ENCODE results near the gene PDE3A. TPM values are rescaled to one million over a fixed set of nuclear protein-coding genes. Genes with fewer than 3 reads are reported as not detected.

Gene PDE3A
- total and polyA plus RNA-seq, 4 experiments from 2014 or later: not detected

- ChIA-PET POLR2A (ENCODE audit: partially characterized antibody) (no interaction called here), CTCF (ENCODE audit: partially characterized antibody) (no interaction called here)
- H3K9me3 Mint-ChIP-seq: peaks cover 0 to 5% (median 0%) of the 10 kb centered on the region in 8 donors
- Histone ChIP-seq H3K27ac (ENCODE audit: low read depth, low read length) (no peak within 1 kb of the TSS), H3K27me3 (ENCODE audit: insufficient read depth, low read length) (no peaks in the 10 kb centered on the region), H3K36me3 (ENCODE audit: insufficient read depth, low read length) (no peaks in the 10 kb centered on the region), H3K9me3 (ENCODE audit: control insufficient read depth in 1 of 2, low read length in 2 of 2) (no peaks in the 10 kb centered on the region), H3K4me3 (ENCODE audit: low read length in 2 of 2) (no peak within 1 kb of the TSS), H3K4me1 (ENCODE audit: insufficient read depth, low read length) (no peaks in the 10 kb centered on the region)
- H3K27ac Mint-ChIP-seq: no peak within 1 kb of the TSS
- H3K36me3 Mint-ChIP-seq: no peaks in the 10 kb centered on the region
- intact Hi-C loops (cut with micrococcal nuclease): no loop called here
- H3K27me3 Mint-ChIP-seq: no peaks in the 10 kb centered on the region
- H3K4me3 Mint-ChIP-seq: no peak within 1 kb of the TSS
- no peak for DNase-seq
- no peaks in the 10 kb centered on the region for H3K4me1 Mint-ChIP-seq
Observed at GRCh38 chr12:20695232-20695631, 326.9 kb downstream of the PDE3A start, which contains the start of gene SLCO1C1. Gene SLCO1C1, plus strand, starts transcription at chr12:20695332. Its CDS starts 4,245 bp downstream, at chr12:20699577.

GRCh38 chr12:20696181-20696905 lies 328.0 kb downstream of the PDE3A start:
- Histone ChIP-seq H3K9me3 (ENCODE audit: control insufficient read depth in 1 of 2, low read length in 2 of 2) (no peaks in the 10 kb centered on the region), H3K27ac (ENCODE audit: low read depth, low read length) (no peak overlapping the region), H3K27me3 (ENCODE audit: insufficient read depth, low read length) (no peaks in the 10 kb centered on the region), H3K36me3 (ENCODE audit: insufficient read depth, low read length) (no peaks in the 10 kb centered on the region), H3K4me1 (ENCODE audit: insufficient read depth, low read length) (no peaks in the 10 kb centered on the region), H3K4me3 (ENCODE audit: low read length in 2 of 2) (no peak overlapping the region)
- CTCF ChIA-PET (ENCODE audit: partially characterized antibody): no interaction called here
- no peak for DNase-seq
- H3K36me3 Mint-ChIP-seq: no peaks in the 10 kb centered on the region
- no peaks in the 10 kb centered on the region for H3K27me3 Mint-ChIP-seq
- no peaks in the 10 kb centered on the region for H3K4me1 Mint-ChIP-seq
- H3K9me3 Mint-ChIP-seq: peaks cover 0 to 3% (median 0%) of the 10 kb centered on the region in 8 donors
- intact Hi-C loops (cut with micrococcal nuclease): no loop called here
- POLR2A ChIA-PET (ENCODE audit: partially characterized antibody): no interaction called here
- H3K27ac Mint-ChIP-seq: no peak overlapping the region
- H3K4me3 Mint-ChIP-seq: no peak overlapping the region

- intact Hi-C loops (cut with micrococcal nuclease): no loop called here
- Histone ChIP-seq H3K9me3 (ENCODE audit: control insufficient read depth in 1 of 2, low read length in 2 of 2) (no peaks in the 10 kb centered on the region), H3K4me3 (ENCODE audit: low read length in 2 of 2) (no peak overlapping the region), H3K27me3 (ENCODE audit: insufficient read depth, low read length) (no peaks in the 10 kb centered on the region), H3K27ac (ENCODE audit: low read depth, low read length) (no peak overlapping the region), H3K4me1 (ENCODE audit: insufficient read depth, low read length) (no peaks in the 10 kb centered on the region), H3K36me3 (ENCODE audit: insufficient read depth, low read length) (no peaks in the 10 kb centered on the region)
- H3K36me3 Mint-ChIP-seq: no peaks in the 10 kb centered on the region
- POLR2A ChIA-PET (ENCODE audit: partially characterized antibody): no interaction called here
- CTCF ChIA-PET (ENCODE audit: partially characterized antibody): no interaction called here
- H3K27ac Mint-ChIP-seq: no peak overlapping the region
- no peak overlapping the region for H3K4me3 Mint-ChIP-seq
- H3K4me1 Mint-ChIP-seq: no peaks in the 10 kb centered on the region
- DNase-seq: no peak
- H3K9me3 Mint-ChIP-seq: peaks cover 0 to 2% (median 0%) of the 10 kb centered on the region in 8 donors
- H3K27me3 Mint-ChIP-seq: no peaks in the 10 kb centered on the region
Observed at GRCh38 chr12:20701106-20701505, 332.8 kb downstream of the PDE3A start.

GRCh38 chr12:20704860-20705259 lies 336.5 kb downstream of the PDE3A start:
- Mint-ChIP-seq H3K4me3 (no peak overlapping the region), H3K27me3 (no peaks in the 10 kb centered on the region), H3K9me3 (peaks cover 0 to 3% (median under 1%) of the 10 kb centered on the region in 8 donors), H3K36me3 (no peaks in the 10 kb centered on the region), H3K27ac (no peak overlapping the region), H3K4me1 (no peaks in the 10 kb centered on the region)
- H3K4me3 ChIP-seq (ENCODE audit: low read length in 2 of 2): no peak overlapping the region
- CTCF ChIA-PET (ENCODE audit: partially characterized antibody): no interaction called here
- no peak for DNase-seq
- H3K36me3 ChIP-seq (ENCODE audit: insufficient read depth, low read length): no peaks in the 10 kb centered on the region
- no peak overlapping the region for H3K27ac ChIP-seq (ENCODE audit: low read depth, low read length)
- POLR2A ChIA-PET (ENCODE audit: partially characterized antibody): no interaction called here
- H3K27me3 ChIP-seq (ENCODE audit: insufficient read depth, low read length): no peaks in the 10 kb centered on the region
- H3K4me1 ChIP-seq (ENCODE audit: insufficient read depth, low read length): no peaks in the 10 kb centered on the region
- intact Hi-C loops (cut with micrococcal nuclease): no loop called here
- no peaks in the 10 kb centered on the region for H3K9me3 ChIP-seq (ENCODE audit: control insufficient read depth in 1 of 2, low read length in 2 of 2)

GRCh38 chr12:20711846-20712245 lies 343.5 kb downstream of the PDE3A start:
- no peak overlapping the region for H3K27ac Mint-ChIP-seq
- H3K4me1 Mint-ChIP-seq: no peaks in the 10 kb centered on the region
- ChIA-PET POLR2A (ENCODE audit: partially characterized antibody) (no interaction called here), CTCF (ENCODE audit: partially characterized antibody) (no interaction called here)
- Histone ChIP-seq H3K9me3 (ENCODE audit: control insufficient read depth in 1 of 2, low read length in 2 of 2) (no peaks in the 10 kb centered on the region), H3K27ac (ENCODE audit: low read depth, low read length) (no peak overlapping the region), H3K4me3 (ENCODE audit: low read length in 2 of 2) (no peak overlapping the region), H3K4me1 (ENCODE audit: insufficient read depth, low read length) (no peaks in the 10 kb centered on the region), H3K36me3 (ENCODE audit: insufficient read depth, low read length) (no peaks in the 10 kb centered on the region), H3K27me3 (ENCODE audit: insufficient read depth, low read length) (no peaks in the 10 kb centered on the region)
- no peaks in the 10 kb centered on the region for H3K27me3 Mint-ChIP-seq
- H3K36me3 Mint-ChIP-seq: no peaks in the 10 kb centered on the region
- no peak overlapping the region for H3K4me3 Mint-ChIP-seq
- intact Hi-C loops (cut with micrococcal nuclease): no loop called here
- peaks cover 0 to 7% (median 2%) of the 10 kb centered on the region in 8 donors for H3K9me3 Mint-ChIP-seq
- no peak for DNase-seq

- Histone ChIP-seq H3K36me3 (ENCODE audit: insufficient read depth, low read length) (no peaks in the 10 kb centered on the region), H3K27me3 (ENCODE audit: insufficient read depth, low read length) (no peaks in the 10 kb centered on the region), H3K9me3 (ENCODE audit: control insufficient read depth in 1 of 2, low read length in 2 of 2) (no peaks in the 10 kb centered on the region), H3K4me1 (ENCODE audit: insufficient read depth, low read length) (no peaks in the 10 kb centered on the region), H3K4me3 (ENCODE audit: low read length in 2 of 2) (no peak overlapping the region), H3K27ac (ENCODE audit: low read depth, low read length) (no peak overlapping the region)
- no peak for DNase-seq
- Mint-ChIP-seq H3K27me3 (no peaks in the 10 kb centered on the region), H3K9me3 (peaks cover 0 to 4% (median 2%) of the 10 kb centered on the region in 8 donors), H3K36me3 (no peaks in the 10 kb centered on the region), H3K4me1 (no peaks in the 10 kb centered on the region), H3K4me3 (no peak overlapping the region), H3K27ac (no peak overlapping the region)
- CTCF ChIA-PET (ENCODE audit: partially characterized antibody): no interaction called here
- POLR2A ChIA-PET (ENCODE audit: partially characterized antibody): no interaction called here
- intact Hi-C loops (cut with micrococcal nuclease): no loop called here
Observed at GRCh38 chr12:20716037-20716436, 347.7 kb downstream of the PDE3A start.

- Histone ChIP-seq H3K9me3 (ENCODE audit: control insufficient read depth in 1 of 2, low read length in 2 of 2) (no peaks in the 10 kb centered on the region), H3K36me3 (ENCODE audit: insufficient read depth, low read length) (no peaks in the 10 kb centered on the region), H3K27me3 (ENCODE audit: insufficient read depth, low read length) (no peaks in the 10 kb centered on the region), H3K4me3 (ENCODE audit: low read length in 2 of 2) (no peak overlapping the region), H3K27ac (ENCODE audit: low read depth, low read length) (no peak overlapping the region), H3K4me1 (ENCODE audit: insufficient read depth, low read length) (no peaks in the 10 kb centered on the region)
- H3K36me3 Mint-ChIP-seq: no peaks in the 10 kb centered on the region
- CTCF ChIA-PET (ENCODE audit: partially characterized antibody): no interaction called here
- DNase-seq: no peak
- H3K27me3 Mint-ChIP-seq: no peaks in the 10 kb centered on the region
- no peak overlapping the region for H3K27ac Mint-ChIP-seq
- no peaks in the 10 kb centered on the region for H3K4me1 Mint-ChIP-seq
- H3K9me3 Mint-ChIP-seq: peaks cover 0 to 4% (median 1%) of the 10 kb centered on the region in 8 donors
- no peak overlapping the region for H3K4me3 Mint-ChIP-seq
- POLR2A ChIA-PET (ENCODE audit: partially characterized antibody): no interaction called here
- intact Hi-C loops (cut with micrococcal nuclease): no loop called here
Observed at GRCh38 chr12:20716985-20717384, 348.6 kb downstream of the PDE3A start.
